Midbrain (tissue), 1 donor: ENCODE results near the gene HOXA13.

Source experiments
- DNase-seq: peaks from one replicate; lab custom pipeline; 2025; lab: John Stamatoyannopoulos, UW

HOXA13 gene

DNA sequence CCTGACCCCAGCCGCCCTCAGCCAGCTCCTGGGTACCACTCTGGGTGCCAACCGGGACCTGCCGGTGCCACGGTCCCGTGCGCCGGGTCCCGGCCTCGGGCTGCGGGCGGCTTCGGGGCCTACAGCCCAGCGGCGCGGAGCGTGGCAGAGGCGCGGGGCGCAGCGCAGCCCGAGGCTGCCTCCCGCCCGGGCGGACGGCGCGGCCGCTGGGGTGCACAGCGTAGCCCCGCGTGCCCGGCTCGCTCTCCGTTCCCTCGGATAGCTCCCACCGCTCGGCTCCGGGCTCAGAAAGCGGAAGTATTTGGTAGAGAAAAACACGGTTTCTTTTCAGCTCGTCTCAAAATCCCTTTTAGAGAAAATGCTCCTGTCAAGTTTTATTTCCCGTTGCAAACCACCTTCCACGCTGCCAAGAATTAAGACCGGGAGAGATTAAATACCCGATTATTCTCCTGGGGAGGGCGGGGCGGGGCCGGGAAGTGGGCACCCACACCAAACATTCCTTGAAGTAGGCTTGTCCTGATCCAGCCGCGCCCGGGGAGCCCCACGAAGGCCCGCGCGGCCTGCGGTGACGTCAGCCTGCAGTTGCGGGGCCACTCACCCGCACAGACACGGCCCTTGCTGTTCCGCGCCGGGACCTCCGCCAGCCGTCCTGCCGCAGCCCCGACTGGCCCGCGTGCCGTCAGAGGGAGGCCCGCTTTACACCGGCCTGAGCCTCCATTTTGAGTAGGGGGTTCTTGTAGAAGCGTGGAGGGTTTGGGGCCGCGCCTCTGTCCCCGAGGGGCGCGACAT is 7.2 kb downstream of the HOXA13 start:
- DNase-seq, result no peak

DNA sequence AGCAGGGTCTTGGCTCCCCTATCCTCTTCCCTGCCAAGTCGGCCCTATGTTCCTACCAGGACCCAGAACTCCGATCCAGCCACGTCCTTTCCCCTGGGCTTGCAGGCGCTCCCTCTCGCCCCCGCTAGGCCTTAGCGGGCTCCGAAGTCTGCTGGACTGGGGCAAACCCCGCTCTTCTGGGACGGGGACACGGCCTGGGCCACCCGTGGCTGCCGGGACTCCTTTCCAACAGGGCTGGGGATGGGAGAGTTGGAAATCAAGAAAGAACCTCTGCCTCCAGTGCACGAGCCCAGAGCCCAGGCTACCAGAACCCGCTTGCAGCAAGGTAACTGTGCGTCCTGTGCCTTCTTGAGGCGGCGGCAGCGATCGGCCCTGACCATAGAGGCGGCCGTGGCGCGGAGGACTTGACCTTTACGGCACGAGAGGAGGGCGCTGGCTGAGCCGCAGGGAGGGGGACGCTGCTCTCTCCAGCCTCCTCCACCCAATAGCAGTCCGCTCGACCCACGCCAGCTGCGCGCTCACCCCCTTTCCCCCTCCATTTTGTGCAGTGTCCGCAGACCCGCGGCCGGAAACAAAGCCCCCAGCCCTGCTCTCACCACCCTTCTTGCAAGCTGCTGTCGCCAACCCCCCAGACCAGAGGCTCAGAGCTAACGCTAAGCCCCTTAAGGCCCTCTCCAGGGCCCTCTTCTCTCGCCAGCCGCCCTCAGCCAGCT is 7.9 kb downstream of the HOXA13 start:
- no peak for DNase-seq

DNA sequence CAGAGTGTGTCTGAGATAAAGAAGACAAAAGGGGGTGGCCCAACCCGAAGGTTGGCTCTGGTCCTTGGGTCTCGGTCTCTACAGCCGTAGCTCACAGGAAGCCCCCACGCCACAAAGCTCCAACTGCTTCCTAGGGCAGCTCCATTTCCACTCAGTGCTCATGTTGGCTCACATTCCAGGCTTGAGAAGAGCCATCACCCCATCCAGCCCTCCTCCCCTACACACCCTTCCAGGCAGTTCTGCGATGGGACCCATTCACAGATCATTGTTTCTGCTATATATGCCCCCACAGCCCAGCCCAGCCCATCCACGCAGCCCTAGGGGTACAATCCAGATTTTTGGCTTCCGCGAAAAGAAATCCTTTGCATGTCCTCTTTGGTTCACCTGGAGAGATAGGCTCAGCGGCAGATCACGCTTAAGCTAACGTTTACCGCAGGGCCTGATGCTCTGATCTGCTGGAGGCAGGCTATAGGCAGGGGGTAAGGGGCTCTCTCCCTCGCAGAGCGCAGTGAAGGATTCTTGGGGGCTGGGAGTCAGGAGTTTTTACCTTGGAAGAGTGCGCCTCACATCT is 8.6 kb downstream of the HOXA13 start:
- DNase-seq, result no peak

DNA sequence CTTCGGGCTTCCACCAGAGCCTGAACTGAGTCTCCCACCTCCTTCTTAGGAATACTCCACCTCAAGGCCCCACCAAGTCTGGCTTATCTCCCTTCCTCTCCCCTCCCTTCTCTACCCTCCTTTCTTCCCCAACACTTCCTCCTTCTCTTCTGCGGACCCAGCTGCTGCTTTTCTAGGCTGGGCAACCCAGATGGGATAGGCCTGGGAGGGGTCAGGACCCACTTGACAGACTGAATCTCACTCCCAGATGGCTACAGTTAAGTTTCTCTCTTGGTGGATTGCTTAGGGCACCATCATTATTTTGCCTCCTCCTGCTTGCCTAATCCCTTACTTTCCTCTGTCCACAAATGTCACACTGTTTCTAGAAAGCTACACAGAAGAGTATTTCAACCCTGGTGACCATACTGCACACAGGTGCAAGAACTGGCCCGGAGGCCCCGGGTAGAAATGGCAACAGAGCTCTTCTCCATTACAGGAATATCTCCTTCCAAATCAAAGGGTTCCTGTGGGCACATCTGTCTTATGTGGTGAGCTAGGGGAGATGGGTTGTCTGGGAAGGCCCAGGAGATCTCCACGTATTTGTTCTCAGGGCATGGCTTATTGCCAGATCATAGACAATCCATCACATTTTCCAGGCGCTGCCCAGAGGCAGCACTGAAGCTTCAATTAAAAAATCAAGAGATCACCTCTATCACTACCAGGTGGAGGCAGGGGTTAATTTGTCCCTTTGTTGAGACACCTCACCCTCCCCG is 9.7 kb downstream of the HOXA13 start:
- DNase-seq, result no peak

DNA sequence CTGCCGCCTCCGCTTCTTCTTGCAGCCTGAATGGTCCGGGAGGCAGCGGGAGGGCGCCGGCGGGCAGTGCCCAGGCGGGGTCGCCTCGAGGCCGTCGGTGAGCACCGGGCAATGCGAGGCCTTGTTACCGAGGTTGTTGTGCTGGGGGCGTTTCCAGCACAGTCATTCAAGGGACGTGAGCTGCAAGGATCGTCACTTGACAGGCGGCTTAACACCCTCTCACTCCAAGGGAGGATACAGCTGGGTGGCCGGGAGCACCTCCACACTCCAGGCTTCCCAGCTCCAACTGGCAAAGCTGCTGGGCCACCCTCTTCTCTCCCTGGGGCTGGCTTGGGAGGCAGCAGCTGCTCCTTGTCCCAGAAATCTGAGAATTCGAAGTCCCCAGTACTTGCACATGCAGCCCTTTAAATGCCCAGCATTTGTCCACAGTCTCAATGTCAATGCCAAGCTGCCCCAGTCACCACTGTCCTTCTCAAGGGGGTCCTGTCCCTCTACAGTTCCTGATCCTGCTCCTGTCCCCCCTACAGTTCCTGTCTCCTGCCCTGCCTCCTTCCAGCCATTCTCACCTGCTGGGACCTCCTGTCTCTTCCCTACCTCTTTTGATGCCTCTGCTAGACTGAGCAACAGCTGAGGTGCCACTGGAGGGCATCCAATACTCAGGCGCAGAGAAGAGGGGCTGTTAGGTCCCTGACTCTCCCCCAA is 10.4 kb downstream of the HOXA13 start:
- DNase-seq, result no peak

DNA sequence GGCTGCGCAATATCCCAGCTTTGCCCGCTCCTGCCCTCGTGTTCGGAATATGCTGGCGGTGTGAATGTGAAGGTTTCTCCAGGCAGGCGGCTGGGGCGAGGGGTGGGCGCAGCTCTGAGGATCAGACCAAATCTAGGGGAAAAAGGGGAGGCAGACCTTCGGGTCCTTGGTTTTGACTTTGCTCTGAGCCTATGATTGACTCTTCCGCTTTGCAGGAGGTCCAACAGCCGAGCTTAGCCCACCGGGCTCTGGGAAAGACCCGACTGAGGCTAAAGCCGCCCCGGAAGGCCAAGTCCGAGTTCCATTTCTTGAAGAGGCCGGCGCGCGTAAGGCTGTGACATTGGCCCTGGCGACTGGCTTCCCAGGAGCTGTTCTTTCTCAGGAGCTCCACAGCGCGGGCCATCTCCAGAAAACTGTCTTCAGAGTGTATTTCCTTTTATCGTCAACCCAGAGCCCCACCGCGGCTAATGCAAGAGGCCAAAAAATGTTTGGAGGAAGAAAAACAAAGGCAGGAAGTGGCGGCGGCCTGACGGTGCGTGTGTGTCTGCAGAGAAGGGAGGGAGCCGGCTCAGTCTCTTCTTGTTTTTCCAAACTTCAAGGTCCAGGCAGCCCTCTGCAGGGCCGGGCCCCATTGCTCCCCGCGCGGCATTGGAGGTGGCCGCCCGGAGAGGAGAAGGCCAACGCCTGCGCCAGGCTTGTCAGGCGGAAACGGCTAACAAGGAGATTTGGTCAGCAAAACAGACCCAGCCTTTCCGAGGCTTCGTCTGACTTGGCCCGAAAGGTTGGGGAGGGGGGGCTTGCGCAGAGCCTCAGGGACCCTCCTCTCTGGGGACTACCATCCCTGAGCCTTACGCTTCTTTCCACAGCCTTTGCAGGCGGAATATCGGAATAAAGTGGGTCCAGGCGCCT is 11.3 kb downstream of the HOXA13 start:
- no peak for DNase-seq

DNA sequence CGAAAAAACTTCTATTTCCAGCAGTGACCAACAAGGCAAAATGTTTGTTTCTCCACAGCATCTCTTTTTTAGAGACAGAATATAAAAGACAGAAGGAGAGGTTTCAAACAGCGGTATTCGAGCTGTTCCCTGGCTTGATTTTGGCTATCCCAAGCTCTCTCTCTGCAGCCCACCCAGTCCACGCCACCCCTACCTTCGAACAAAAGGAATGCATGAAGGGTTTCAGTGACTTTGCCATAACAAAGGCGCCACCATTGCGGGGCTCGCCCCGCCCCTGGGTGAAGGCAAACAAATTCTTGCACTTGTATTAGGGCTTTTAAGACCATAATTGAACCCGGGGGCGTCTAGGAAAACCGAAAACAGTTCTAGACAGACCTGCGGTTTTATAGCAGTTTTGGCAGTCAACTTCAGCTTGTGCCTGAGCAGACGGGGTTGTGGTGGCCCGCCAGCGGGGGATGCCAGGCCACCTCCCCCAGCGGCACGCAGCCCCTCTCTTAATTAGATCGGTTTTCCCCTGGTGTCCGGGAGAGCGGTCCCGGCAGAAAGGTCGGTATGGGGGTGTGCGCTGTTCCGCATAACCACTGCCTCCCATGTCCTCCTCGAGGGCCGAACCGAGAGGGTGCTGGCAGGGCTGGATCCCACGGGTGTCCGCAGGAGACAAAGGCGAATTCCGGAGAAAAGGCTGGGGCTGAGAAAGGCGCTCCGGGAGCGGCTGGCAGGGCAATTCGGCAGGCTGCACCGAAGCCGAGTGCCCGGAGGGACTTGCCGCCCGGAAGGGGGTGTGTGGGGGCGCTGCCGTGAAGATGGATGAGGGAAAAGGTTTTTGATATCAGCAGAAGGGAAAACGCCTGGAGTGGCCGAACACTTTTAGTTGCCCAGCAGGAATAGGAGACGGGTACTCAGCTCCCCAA is 12.2 kb downstream of the HOXA13 start:
- DNase-seq, result no peak

DNA sequence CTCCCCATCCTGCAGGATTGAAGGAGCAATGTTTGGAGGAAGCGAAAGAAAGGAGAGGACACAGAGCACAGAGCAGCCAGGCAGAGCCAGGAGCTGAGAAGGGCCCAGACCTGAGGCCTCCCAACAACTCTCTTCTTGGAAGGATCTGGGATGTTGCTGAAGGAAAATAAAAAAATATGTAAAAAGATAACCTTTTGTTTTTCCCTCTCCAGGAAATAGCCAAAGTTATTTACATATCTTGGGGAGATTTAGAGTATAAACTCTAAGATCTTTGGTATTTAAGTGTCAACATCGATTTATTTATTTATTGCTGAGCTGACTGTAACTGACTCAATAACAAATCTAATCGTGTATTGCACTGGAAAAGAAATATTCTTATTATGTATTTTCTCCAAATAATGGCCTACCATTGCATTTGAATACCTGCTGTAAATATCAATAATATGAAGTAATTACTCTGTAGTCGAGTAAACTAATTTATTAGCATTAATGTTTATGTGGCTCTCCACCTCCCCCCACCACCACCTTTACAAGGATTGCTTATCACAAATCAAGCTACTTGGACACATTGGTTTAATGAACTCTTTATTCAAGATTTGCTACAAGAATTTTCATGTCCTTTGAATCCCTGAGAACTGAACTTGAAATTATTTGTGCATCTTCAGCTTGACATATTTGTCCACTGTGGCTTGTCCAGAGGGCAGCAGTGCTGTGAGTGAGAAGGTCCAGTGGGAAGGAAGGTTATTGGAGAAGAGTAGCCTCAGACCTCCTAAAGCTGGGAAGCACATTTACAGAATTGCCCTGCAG is 13.0 kb downstream of the HOXA13 start:
- no peak for DNase-seq

DNA sequence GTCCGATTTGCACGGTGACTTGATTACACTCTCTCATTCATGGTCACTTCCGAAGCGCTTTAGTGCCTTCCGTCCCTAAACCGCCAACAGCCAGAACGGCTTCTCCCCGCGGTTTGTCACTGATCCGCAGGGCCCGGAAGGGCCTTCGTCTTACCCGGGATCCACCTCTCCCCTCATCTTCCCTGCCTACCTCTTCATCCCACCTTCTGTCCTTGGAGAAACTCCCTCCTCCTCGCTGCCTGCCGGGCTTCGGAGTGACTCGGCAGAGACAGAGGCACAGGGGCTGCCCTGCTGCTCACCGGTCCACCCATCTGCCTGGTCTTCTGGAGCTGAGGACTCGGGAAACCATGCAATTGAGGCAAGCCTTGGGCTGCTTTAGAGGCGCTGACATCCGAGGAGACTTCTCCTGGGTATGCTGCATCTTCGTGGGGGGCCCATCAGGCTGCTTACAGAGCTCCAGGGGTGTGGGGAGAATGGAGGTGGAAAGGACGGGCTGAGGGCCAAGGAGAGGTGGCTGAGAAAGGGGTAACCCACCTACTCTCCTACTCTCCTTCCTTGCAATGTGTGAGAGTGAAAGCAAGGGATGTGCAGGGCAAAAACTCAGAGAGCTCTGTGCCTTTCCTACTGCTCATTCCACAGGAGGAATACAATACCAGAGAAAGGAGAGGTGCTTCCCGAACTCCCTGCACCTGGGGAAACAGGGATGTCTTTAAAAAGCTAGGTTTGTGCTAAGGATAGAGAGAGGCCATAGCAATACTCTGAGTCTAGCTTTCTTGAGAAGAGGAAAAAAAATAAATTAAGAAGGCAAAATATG is 13.8 kb downstream of the HOXA13 start:
- no peak for DNase-seq

DNA sequence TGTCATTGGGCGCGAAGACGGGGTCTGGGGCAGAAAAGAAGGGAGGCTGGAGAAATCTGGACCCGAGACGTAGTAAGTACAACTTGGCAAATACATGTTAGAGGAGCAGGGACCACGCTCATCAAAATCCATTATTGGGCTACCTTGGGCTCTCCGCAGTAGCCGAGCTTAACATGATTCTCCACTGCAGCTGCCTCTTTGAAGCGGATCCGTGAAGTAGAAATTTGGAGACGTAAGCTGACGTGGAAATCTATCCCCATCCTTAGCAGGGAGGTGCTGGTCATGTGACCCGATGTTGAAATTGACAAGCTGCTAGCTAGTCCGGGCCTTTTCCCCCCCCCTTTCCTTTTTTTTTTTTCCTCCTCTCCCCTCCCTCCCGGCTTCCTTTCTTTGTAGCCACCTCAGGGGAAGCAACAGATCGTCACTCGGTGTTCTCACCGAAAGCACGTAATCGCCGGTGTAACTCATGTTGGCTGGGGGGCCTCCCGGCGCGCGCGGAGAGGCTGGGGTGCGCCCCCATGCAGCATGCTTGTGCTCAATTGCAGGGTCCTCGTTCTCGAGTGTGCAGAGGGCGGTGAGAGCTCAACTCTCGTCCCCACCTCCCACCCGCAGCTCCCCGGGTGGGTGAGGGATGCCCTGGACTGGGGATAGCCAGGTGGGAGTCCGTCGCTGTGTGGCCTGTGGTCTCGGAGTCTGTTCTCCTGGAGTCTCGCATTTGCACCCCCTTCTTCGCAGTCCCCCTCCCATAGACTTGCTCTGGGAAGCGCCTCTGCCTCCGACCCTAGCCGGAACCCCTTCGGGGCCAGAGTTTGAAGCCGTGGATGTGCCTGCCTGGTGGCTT is 14.7 kb downstream of the HOXA13 start, which contains the start of gene HOXA11:
HOXA11 (minus strand) TSS at position 220 of the 841 bp plus-strand sequence; CDS start at position 132, 88 bp downstream.
- DNase-seq, result no peak

DNA sequence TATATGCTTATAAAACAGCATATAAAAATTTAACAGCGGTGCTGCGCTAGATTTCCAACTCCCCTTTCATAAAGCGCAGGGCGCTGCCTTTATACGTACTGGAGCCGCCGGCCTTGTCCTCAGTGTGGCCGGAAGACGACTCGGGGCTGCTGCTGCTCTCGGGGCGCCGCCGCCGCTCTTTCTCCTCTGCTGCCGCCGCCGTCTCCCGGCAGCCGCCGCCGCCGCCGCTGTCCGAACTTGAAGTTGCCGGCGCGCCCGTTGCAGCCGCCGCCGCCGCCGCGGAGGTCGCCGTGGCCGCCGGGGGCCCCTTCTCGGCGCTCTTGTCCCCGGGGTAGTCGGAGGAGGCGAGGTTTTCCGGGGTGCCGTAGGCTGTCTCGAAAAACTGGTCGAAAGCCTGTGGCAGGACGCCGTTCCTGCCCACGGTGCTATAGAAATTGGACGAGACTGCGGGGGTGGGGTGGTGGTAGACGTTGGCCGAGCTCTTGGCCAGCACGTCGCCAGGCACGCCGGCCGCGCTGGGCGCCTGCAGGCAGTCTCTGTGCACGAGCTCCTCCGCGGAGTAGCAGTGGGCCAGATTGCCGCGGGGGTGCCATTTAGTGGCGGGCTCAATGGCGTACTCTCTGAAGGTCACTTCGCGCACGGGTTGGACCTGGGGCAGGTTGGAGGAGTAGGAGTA is 15.4 kb downstream of the HOXA13 start:
- DNase-seq, result no peak

DNA sequence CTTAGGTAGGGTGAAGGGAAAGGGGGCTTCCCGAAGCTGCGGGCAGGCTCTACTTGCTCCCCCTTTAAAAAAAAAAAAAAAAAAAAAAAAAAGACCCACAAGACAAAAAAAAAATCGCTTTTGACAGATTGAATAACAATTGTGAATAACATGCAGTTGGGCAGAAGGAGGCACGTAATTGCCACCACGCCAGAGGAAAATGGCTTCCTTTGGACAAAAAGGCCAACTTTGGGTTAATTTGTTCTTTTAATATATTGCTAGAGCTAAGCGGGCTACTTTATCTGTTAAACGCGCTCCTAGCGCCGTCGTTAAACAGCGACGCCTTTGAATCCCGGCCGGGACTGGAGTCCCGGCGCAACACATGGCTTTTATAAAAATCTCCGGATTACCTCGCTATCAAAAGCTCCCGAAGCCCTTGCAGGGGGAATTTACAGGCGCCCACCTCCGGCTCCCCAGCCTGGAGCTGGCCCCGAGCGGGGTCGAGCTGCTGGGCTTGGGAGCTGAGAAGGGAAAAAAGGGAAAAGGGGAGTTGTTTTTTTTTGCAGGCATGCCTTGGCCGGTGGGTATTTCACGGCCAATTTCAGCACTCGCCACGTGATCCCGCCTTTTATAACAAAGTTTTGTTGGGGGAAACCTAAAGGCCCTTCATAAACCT is 16.1 kb downstream of the HOXA13 start:
- DNase-seq, result no peak

DNA sequence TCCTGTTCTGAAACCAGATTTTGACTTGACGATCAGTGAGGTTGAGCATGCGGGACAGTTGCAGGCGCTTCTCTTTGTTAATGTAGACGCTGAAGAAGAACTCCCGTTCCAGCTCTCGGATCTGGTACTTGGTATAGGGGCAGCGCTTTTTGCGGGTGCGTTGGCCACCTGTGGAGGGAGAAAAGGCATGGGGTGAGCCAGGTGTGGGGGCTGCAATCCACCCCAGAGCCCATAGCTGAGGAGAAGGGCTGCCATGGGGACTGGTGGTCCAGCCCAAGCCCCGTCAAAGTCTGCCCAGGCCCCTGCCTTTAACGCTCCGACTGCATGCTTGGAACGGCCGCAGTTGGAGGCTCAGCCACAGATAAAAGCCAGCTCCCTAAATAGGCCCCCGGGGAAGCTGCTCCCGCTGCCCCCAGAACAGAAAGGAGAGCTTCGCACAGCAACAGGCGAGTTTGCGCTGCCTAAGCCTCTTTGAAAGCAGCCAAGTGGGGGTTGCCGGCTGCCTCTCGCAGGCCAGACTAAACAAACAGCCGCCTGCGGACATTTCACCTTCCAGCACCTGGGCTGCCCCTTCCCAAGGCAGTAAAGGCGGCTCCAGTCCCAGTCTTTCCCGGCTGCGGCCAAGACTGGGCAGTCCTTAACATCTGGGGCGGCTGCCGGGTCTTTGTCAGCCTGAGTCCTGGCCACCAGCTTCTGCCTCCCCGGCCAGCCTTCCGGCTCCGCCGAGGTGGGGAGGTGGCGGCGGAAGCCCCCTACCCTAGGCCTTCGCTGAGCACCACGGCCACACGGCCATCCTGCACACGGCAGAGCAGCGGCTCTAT is 16.8 kb downstream of the HOXA13 start:
- DNase-seq, result no peak

DNA sequence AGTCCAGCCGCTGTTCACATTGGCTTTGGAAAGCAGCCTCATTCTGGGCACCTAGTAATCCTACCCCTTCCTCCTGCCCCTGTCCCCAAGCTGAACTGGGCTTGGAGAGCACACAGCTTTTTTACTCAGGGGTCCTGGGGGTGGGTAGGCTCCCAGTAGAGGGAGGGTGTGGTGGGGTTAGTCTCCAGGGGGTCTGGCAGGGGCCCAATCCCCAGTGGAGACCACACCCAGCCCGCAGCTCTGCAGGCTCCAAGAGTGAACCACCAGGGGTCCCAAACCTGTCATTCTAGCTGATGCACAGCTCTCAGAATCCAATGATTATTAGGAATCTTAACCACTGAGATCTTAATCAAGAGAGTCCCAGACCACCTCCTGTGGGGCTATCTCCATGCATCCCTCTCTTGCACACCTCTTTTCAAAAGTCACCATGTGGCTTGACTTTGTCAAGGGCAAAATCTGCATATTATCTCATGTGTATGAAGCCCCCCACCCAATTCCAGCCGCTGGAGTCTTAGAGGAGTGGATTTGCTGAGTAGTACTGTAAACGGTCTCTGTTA is 17.5 kb downstream of the HOXA13 start:
- no peak for DNase-seq
